Fibroblast of gingiva (primary cell): ENCODE data around the gene ATP5F1B.

Source experiments
- DNase-seq: peaks from one replicate; pipeline ENCODE4 v3.0.0-alpha.2; 2011; ENCODE audit warnings: low read depth

The ATP5F1B gene

GRCh38 chr12:56616244-56616643 lies 29.5 kb downstream of the ATP5F1B start:
- no peak for DNase-seq

GRCh38 chr12:56614627-56615026 lies 31.2 kb downstream of the ATP5F1B start:
- DNase-seq, result no peak

- no peak for DNase-seq
Observed at GRCh38 chr12:56604355-56604754, 41.4 kb downstream of the ATP5F1B start.

GRCh38 chr12:56602239-56602638 lies 43.5 kb downstream of the ATP5F1B start:
- peak; percentile 34 for DNase-seq

GRCh38 chr12:56601503-56601902 lies 44.3 kb downstream of the ATP5F1B start:
- DNase-seq, result no peak

GRCh38 chr12:56600753-56601152 lies 45.0 kb downstream of the ATP5F1B start:
- DNase-seq, result no peak

GRCh38 chr12:56599797-56600196 lies 46.0 kb downstream of the ATP5F1B start:
- DNase-seq, result no peak

GRCh38 chr12:56599041-56599440 lies 46.7 kb downstream of the ATP5F1B start:
- DNase-seq, result no peak

GRCh38 chr12:56596815-56597214 lies 49.0 kb downstream of the ATP5F1B start:
- no peak for DNase-seq

- peak; percentile 71 for DNase-seq
Observed at GRCh38 chr12:56593909-56594621, 51.7 kb downstream of the ATP5F1B start.

GRCh38 chr12:56591961-56592360 lies 53.8 kb downstream of the ATP5F1B start:
- peak; percentile 16 for DNase-seq

- DNase-seq, result no peak
Observed at GRCh38 chr12:56591126-56591525, 54.7 kb downstream of the ATP5F1B start.

GRCh38 chr12:56590237-56590830 lies 55.5 kb downstream of the ATP5F1B start:
- DNase-seq, result no peak

GRCh38 chr12:56589783-56590182 lies 56.0 kb downstream of the ATP5F1B start:
- no peak for DNase-seq
